Measurements from ENCODE around the gene MAP1B.

MAP1B gene

DNA sequence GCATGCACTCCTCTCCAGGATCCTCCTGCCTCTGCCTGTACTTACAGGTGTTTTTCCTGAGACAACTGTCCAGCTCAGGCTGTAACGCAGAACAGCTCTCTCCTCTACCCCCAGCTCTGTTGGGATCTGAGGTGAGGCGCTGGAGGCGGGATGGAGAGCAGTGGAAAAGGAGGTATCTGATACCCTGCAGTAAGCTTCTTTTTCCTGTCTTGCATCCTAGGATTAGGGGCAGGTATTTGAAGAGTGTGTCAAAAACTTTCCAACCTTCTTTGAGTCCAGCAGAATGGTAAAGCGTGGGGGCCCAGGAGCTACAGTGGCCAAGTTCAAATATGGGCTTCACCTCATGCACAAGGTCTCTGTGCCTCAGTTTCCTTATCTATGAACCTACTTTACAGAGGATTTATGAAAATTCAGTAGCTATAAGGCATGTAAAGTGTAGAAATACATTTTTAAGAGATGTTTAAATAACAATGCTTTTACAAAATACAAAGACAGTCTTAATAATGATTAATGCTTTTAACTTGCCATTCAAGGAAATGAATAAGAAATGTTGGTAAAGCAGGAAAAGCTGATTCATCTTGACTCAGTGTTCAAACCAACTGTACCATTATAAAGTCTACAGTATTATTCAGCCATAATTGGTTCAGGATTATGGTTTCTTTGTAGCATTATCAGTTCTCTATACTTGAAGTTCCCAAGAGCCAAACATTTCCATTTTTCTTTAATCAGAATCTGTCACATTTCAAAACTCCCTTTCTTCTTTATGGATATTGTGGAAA lies 26.1 kb downstream of the MAP1B start:
- DNase-seq (ENCODE audit: low spot score), result no peak

DNA sequence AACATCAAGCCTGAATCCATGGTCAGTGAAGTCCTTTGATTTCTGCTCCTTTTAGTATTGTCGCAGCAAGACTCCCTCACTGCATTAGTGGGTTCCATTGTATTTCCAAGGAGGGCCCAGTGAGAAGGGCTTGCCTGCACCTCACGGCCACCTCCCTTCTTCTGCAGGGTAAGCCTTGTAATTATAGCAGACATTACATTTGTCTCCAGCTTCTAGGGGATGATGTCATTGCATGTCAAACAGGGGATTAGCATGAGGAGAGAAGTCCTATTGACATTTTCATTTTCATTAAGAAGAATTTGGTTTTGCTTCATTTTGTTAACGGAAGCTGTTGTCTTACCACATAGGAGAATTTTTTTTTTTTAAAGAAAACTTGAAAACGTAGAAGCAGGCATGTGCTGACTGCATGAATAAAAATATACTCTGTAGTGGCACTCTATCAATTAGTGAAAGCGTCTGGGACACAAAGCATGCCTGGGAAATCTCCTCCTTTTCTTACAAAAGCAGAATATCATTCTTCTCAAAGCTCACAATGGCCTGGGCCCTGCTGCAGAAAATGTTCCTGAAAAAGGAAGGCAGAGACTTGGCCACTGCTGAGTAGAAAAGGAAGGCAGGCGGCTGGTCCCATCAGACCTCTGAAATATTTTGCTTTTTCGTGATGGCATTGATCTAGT lies 27.1 kb downstream of the MAP1B start:
- DNase-seq (ENCODE audit: low spot score), result no peak

DNA sequence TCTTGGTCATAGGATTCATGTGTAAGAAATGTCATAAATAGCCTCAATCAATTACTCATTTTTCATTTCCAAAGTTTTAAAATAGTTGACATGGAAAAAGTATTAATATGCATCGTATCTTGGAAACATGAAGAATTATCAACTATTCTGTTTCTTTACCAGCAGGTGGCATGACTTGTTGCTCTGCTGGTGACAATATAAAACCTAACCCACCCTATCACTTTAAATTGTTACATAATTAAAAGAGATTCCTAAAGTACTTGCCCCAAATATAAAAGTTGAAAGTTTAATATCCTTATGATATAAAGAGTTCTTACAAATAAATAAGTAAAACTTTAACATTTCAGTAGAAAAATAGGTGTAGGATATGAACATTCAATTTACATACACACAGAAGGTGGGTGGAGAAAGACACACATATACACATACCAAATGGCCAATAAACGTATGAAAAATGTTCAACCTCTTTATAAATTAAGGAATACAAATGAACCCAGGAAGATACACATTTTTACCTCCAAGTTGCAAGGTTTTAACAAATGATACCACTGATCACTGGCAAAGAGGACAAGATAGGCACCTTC lies 30.6 kb downstream of the MAP1B start:
- peak; percentile 10 for DNase-seq (ENCODE audit: low spot score)

DNA sequence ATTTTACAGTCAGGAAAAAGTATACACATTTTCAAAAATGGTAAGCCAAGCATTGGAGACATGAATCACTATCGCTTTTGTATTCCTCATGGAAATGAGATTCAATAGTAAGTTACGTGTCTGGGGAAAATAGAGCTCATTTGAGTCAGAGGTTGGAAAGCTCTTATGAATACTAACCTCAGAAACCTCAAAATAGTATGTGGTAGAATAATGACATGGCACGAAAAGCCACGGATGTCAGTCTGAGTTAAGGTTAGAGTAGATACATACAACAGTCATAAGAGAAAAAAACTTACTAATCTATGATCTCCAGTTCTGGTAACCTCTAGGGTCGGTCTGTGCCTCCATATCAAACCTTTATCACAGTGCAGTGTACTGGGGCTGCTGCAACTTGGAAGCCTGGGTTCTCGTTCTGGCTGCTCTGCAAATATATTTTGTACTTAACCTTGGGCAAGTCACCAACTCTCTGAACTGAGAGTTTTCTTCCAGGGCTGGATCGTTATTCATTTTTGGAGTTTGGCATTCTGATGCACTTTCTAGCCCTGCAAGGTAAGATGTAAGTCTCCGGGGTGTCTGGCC lies 31.8 kb downstream of the MAP1B start:
- no peak for DNase-seq (ENCODE audit: low spot score)

DNA sequence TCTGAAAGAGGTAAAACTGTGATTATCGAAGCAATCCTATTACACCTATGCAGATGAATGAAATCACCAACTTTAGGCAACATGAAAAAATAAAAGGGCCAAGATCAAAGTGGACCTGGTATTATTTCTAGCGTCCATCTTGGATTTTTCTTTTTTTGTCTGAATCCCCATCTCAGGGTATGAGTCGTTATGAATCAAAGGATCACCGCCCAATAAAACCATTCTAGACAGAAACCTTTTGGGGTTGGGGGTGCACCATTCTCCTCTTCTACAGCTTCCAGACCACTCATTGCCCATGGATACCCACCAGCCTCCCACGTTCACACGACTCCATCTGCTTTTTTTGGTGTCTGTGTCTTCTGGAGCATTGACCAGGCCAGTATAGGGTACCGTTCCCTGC lies 33.4 kb downstream of the MAP1B start:
- DNase-seq (ENCODE audit: low spot score), result no peak

DNA sequence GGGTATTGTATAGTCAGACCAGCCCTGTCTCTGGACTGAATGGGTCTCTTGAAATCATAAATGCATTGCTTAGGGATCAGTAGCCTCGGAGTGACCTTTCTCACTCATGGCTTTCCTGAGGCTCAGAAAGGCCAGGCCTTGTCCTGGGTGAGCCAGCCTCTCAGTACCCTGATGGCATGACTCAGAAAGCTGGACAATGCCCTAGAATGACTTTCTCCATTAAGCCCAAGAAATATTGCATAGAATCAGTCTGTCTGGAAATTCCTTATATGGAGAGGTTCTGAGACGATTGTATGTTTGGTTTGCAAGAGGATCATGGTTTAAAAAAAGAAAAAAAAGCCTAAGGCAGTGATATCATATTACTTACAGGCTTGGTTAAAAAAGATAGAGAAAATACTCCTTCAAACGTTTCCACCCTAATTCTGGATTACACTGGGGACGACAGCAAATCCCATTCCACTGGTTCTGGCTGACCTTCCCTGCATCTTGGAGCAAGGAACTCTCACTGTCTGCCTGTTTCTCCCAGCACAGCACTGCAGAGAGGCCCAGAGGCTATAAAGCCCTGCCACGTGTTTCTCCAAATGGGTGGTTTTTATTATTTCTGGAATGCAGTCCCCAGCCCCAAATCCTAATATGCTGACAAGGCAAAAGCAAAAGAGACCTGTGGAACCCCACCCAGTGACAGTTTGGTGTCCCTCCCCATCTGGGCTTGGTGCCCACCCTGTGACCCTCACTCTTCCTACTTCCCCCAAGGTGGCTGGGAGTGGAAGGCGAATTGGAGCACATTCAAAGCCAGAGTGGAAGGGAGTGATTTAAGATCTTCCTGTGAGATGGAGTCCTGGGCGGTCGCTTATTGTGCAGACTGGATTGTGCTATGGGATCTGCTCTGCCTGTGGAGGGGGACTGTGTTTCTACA lies 34.4 kb downstream of the MAP1B start:
- DNase-seq (ENCODE audit: low spot score), result no peak

DNA sequence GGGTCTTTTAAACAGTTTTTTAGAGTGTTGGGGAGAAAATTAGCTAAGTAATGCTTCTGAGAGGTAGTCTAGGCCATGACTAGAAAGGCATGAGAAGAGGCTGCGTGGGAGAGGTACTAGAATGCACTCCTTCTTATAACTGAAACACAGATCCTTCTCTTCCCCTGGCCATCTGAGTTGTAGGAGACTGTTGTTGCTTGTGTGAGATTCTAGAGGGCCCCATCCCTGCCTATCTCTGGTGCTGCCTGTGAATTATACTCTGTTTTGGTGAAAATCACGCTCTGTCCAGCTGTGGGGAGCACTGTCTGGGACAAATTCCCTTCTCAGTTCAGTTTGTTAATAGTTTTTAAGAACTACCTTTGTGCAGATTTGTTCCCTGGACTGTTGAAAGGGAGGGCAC lies 37.5 kb downstream of the MAP1B start:
- no peak for DNase-seq (ENCODE audit: low spot score)

DNA sequence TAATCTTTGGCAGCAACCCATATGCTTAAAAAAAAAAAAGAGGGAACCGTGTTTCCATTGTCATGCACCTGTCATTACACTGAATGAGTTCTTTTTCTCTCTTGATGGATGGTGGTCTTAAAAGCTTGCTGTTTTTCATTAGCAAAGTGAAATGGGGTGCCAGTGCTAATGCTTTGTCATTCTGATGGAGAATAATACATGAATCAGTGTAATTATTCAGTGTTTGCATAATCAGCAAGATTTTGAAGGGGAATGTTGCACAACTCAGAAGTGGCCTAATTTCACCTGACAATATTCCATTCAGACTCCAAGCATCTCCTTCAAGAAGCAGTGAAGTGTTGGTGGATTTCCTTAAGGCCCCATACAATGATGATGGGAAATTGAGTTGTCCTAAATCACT lies 38.1 kb downstream of the MAP1B start:
- DNase-seq (ENCODE audit: low spot score), result no peak

DNA sequence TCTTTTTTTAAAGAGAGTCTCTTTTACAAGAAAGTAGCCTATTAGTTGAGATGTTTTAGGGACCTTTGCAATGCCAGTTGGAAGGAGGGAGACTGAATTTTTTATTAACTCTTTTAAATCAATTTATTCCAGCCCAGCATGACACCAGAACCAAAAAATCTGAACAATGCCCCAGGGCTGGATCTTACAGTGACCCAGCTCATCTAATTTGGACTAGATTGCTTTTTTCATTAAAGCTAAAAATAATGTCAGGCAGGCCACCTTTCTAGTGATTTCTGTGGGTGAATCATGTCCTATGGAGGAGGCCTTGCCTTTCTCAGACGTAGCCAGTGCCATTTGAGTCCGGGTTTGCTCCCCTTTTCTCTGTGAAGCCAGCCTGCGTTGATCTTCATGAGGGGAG lies 38.8 kb downstream of the MAP1B start:
- no peak for DNase-seq (ENCODE audit: low spot score)

DNA sequence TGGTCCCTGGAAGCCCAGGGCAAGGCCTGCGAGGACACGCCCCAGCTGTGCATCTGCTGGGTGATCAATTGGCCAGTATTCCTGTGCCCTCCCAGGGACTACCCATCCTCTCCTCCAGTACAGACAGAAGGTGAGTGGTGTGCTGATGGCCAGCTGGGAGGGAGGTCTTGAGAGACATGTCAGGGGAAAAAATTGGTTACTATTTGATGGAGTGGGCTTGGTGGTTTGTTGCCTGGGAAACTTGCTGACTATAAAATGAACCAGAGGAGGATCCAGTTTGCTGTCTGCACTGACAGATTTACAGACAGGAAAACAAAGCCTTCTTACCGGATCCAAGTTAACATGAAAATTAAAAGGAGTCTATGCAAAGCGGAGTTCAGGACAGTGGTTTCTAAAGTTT lies 40.3 kb downstream of the MAP1B start:
- DNase-seq (ENCODE audit: low spot score), result no peak

DNA sequence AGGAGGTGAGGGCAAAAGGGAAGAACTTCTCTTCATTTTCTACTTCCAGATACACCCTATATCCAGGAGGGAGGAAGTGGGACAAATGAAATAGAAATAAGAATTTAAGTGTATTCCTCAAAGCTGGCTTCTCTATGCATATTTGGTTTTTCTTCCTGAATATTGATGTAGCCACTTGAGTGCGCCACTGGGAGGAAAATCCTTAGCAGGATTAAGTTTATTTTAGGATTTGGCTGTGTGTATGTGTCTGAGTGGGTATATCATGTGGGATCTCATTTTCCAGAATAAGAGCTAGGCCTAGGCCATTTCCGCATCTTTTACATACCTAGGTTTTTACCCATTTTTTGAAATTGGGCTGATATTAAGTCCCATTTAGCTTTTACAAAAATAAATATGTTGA lies 42.5 kb downstream of the MAP1B start:
- no peak for DNase-seq (ENCODE audit: low spot score)

DNA sequence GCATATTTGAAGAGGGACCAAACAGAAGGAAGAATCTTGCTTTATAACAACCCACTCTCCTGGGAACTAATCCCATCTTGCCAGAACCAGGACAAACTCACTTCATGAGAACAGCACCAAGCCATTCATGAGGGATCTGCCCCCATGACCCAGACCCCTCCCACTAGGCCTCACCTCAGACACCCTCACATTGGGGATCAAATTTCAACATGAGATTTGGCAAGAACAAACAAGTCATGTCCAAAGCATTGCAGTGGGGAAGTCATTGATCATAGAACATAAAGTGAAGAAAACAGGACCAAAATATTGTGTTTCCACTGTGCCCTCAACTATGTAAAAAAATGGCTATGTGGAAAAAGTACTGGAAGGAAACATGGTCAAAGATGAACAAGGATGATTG lies 43.9 kb downstream of the MAP1B start:
- DNase-seq (ENCODE audit: low spot score), result no peak

DNA sequence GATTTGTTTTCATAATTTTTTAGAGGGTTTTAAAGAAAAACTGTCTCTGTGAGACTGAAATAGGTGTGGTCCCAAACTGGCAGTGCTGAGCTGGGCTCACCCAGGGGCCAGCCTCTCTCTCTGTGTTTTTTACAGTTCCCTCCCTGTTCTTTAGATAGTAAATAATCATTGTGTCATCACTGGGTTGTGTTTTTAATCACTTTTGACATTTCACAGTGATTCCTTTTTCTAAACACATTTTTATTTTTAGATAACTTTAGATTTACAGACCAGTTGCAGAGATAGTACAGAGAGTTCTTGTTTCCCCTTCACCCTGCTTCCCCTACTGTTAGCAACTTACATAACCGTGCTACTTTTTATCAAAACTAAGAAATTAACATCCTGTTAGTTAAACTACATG lies 44.4 kb downstream of the MAP1B start:
- no peak for DNase-seq (ENCODE audit: low spot score)

DNA sequence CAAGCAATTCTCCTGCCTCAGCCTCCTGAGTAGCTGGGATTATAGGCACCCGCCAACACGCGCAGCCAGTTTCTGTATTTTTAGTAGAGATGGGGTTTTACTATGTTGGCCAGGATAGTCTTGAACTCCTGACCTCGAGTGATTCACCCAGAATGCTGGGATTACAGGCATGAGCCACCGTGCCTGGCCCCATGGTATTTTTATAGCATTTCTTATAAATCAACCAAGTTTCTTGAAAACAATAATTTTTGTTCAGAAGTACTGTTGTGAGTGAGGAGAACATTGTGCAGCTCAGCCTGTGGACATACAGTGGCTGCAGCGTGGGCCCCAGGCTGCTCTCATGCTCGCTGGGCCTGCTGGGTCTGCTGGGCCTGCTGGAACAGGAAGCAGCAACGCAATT lies 45.3 kb downstream of the MAP1B start:
- DNase-seq (ENCODE audit: low spot score), result no peak

DNA sequence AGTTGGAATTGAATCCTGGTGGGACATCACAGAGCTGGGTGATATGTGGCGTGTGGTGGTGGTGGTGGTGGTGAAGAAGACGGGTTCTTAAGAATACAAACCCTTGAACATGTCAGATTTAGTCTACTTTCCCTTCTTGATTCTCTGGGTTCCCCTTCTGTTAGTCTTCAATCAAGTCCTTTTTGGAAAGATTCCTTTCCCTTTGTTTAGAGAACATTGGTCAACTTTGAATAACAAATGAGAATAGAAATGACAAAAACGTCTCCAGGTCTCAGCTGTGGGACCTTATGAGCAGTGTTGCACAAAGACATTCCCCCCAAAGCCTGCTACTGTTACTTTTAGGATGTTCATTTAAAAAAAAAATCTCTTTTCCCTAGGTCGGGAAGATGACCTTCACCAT lies 46.3 kb downstream of the MAP1B start:
- no peak for DNase-seq (ENCODE audit: low spot score)

DNA sequence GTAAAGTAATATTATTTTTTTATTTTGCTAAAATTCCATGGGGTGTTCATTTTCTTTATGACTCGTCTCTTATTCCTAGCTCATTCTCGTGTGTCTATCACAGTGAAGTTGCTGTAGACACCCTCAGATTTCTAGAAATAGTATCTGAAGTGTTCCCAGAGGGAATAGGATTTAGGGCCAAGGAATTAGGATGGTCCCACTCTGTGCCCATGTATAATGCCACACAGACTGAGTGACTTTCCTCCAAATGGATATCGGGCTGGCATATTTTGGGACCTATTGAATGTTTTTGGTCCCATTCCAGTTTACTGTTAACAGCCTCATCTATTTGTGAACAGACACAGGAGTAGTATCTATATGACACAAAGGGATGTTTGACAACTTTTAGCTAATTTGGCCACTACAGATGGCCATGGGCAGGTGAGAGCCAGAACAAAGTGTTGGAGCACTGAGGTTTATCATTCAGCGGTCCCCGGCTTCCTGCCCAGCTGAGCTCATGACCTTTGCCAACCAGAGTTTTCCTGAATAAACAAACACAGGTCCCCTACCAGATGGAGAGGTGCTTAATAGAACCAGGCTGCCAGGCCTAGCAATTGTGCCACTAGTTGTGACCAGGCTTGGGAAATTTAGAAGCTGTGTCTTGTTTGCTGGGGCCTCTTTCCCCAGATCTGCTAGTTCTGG lies 46.9 kb downstream of the MAP1B start:
- no peak for DNase-seq (ENCODE audit: low spot score)

DNA sequence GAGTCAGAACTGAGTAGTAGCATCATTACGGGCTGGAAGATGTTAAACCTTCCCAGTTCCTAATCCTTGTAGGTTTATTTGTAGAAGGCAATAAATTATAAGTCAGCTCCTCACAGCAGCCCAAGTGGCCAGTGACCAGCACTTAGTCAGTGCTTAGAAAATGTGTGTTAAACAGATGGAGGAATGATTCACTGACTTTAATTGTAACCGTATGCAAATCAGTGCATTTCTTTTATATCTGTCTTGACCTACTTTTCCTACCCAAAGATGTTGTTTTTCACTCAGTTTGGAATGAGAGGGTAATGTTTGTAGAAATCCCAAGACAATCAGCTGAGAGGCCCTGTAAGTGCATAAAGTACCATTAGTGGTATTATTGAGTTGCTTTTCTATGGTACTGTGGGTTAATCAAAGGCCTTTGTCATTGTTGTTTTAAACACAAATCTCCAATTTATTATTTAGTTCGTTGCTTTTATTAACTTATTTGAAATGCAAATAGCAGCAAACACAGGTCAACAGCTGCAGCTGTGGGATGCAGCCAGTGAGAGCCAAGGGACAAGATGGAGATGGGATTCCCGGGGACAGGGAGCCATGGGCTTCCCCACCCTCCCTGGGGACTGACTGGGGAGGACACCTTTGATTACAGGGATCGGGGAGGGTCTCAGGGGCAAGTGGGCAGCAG lies 49.8 kb downstream of the MAP1B start:
- DNase-seq (ENCODE audit: low spot score), result no peak

DNA sequence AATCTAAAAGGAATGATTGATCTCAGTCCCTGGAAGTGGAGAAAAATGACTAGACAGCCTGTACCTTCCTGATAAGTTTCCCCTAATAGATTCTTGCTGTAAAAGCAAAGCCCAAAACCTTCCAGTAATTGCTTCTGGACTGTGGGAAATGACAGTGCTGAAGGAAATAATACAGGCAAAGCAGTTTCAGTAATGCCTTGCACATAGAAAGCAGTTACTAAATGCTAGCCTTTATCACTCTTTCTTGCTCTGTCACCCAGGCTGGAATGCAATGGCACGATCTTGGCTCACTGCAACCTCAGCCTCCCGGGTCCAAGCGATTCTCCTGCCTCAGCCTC lies 50.3 kb downstream of the MAP1B start:
- no peak for DNase-seq (ENCODE audit: low spot score)

DNA sequence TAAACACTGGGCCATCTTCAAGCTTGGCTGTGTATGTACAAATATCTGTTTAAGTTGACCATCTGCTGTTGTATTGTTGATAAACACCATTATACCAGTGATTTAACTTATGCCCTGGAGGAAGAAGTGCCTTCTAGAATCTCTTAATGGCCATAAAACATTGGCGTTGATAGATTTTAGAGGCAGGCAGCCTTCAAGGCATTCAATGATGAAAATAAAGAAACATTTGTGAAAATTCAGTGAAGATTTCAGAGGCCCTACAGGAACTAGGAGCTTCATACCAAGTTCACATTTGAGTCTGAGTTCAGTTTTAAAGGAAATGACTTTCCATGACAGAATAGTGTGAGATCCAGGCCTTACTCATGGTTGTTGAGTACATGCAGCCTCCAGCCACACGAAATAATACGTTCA lies 52.2 kb downstream of the MAP1B start:
- DNase-seq (ENCODE audit: low spot score), result no peak

DNA sequence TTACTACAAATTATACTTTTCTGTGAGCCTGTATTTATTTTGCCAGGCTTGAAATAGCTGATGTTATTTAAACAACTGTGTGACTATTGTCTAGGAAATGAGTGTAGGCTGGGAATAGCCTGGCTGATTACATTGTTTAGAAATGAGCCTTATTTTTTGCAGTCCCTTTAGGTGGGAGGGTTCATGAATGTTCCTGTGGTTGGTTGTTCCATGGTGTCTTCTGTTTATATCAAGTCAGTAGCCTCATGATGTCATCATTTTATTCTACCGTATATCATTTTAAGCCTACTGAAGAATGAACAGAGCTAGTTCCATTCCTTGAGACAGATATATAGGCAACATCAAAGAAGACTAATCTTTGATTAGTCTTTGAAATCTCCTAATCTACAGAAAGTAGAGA lies 53.1 kb downstream of the MAP1B start:
- DNase-seq (ENCODE audit: low spot score), result no peak

DNA sequence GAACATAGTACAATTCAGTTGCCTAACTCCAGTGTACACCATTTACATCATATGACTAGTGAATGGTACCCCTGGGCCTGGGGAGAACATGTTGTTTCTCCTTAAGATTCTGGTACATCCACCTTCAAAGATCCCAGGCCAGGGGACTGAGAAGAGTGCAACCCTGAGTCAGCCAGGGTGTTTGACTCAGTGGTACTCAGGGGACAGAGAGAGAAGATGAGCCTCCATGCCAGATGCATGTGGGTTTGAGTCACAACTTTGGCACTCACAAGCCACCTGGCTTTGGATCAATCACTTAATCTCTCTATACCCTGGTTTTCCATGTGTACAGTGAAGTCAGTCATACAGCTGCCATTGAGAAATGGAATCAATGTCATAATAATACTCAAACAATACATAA lies 53.7 kb downstream of the MAP1B start:
- no peak for DNase-seq (ENCODE audit: low spot score)

Measured in HuH-7 (cell line).